Measurements from ENCODE around the gene PPM1G.

PPM1G gene

DNA sequence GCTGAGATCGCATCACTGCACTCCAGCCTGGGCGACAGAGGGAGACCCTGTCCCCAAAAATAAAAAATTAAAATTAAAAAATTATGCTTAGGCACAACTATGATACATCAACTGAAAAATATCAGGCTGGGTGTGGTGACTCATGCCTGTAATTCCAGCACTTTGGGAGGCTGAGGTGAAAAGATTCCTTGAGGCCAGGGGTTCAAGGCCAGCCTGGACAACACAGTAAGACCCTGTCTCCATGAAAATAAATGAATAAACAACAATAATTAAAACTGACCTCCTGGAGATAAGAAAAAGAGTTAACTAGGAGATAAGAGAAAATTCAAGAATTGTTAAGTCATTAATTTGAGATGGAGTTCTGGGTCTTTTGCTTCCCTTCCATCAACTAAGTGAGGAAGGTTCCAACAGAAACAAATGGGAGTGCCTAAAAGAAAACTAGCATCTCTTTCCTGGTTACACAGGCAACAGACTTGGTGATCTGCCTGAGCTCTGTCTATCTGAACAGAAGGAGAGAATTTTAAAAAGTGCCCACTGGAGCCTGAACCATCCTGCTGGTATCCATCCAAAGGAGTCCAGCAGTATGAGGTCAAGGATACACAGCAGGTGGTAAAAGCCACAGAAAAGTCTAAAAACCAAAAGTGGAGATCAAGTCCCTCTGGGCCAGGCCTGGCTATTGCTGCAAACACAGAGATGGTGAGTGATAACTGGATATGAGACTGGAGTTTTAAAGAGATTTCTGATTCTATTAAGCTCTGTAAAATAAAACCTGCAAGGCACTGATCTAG, 8.8 kb downstream of the PPM1G start:
- Mint-ChIP-seq H3K36me3 (ENCODE audit: insufficient read depth) (peaks cover 12% of the 10 kb centered on the region), H3K27me3 (no peaks in the 10 kb centered on the region), H3K27ac (ENCODE audit: low read depth) (peak overlapping the region; percentile 78), H3K4me3 (no peak overlapping the region), H3K4me1 (peaks cover 38% of the 10 kb centered on the region), H3K9me3 (no peaks in the 10 kb centered on the region)
- no peak for ATAC-seq (replicated peaks; ENCODE audit: extremely low read depth, poor library complexity, severe bottlenecking)
- DNase-seq (ENCODE audit: low spot score in 2 of 2), result no peak

- no peak for ATAC-seq (replicated peaks; ENCODE audit: extremely low read depth, poor library complexity, severe bottlenecking)
These were observed 10.4 kb downstream of the PPM1G start for GRCh38 chr2:27398962-27399361.

GRCh38 chr2:27393225-27393624, 16.2 kb downstream of the PPM1G start:
- Mint-ChIP-seq H3K36me3 (ENCODE audit: insufficient read depth) (peaks cover 18% of the 10 kb centered on the region), H3K27me3 (no peaks in the 10 kb centered on the region), H3K27ac (ENCODE audit: low read depth) (peak overlapping the region; percentile 53), H3K4me1 (peaks cover 32% of the 10 kb centered on the region), H3K9me3 (no peaks in the 10 kb centered on the region), H3K4me3 (no peak overlapping the region)
- DNase-seq (ENCODE audit: low spot score in 2 of 2) (no peak), ATAC-seq (replicated peaks; ENCODE audit: extremely low read depth, poor library complexity, severe bottlenecking) (no peak)

More at GRCh38 chr2:27398962-27399361, 10.4 kb downstream of the PPM1G start:
- peaks cover 38% of the 10 kb centered on the region for H3K4me1 Mint-ChIP-seq
- H3K27me3 Mint-ChIP-seq, result no peaks in the 10 kb centered on the region
- no peaks in the 10 kb centered on the region for H3K9me3 Mint-ChIP-seq
- no peak for DNase-seq (ENCODE audit: low spot score in 2 of 2)
- H3K4me3 Mint-ChIP-seq, result no peak overlapping the region
- H3K27ac Mint-ChIP-seq (ENCODE audit: low read depth), result peak overlapping the region; percentile 77
- H3K36me3 Mint-ChIP-seq (ENCODE audit: insufficient read depth), result peaks cover 7% of the 10 kb centered on the region

GRCh38 chr2:27390822-27391679, 18.3 kb downstream of the PPM1G start:
- H3K4me1 Mint-ChIP-seq, result peaks cover 26% of the 10 kb centered on the region
- DNase-seq (ENCODE audit: low spot score in 2 of 2), result peak in 1 of 2 donors; percentile 48
- H3K36me3 Mint-ChIP-seq (ENCODE audit: insufficient read depth), result peaks cover 23% of the 10 kb centered on the region
- H3K27me3 Mint-ChIP-seq, result no peaks in the 10 kb centered on the region
- H3K9me3 Mint-ChIP-seq, result no peaks in the 10 kb centered on the region
- peak overlapping the region; percentile 99 for H3K27ac Mint-ChIP-seq (ENCODE audit: low read depth)
- H3K4me3 Mint-ChIP-seq, result peak overlapping the region; percentile 77
- peak; percentile 80 for ATAC-seq (replicated peaks; ENCODE audit: extremely low read depth, poor library complexity, severe bottlenecking)

DNA sequence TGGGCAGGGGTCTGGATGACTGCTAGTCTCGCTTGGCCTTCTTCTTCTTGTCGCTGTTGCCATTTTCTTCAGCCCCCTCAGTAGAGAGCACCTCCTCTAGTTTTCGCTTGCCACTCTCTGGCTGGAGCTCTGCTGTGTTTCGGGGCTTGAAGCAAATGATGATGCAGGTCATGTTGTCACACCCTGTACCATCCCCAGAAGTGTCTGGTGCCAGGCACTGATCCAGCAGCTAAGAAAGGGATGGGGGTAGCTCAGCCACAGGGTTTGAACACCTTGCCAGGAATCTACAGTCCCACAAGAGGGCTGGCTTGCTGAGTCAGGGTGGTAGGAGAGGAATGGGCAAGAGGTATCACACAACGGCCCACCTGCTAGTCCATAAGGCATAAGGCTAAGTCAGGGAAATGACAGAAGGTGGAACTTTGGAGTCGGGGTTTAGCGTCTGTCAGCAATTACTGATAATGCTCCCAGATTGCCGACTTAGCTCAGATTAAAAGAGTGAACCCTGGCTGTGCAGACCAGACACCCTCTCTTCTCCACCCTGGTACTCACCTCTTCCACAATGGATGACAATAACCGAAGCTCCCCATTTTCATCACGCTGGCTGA, 27.7 kb downstream of the PPM1G start:
- Mint-ChIP-seq H3K36me3 (ENCODE audit: insufficient read depth) (peaks cover 34% of the 10 kb centered on the region), H3K9me3 (no peaks in the 10 kb centered on the region), H3K4me3 (peak overlapping the region; percentile 84), H3K27ac (ENCODE audit: low read depth) (peak overlapping the region; percentile 92), H3K4me1 (peaks cover 39% of the 10 kb centered on the region), H3K27me3 (no peaks in the 10 kb centered on the region)
- ATAC-seq (replicated peaks; ENCODE audit: extremely low read depth, poor library complexity, severe bottlenecking) (no peak), DNase-seq (ENCODE audit: low spot score in 2 of 2) (no peak)

GRCh38 chr2:27380626-27381545, 28.5 kb downstream of the PPM1G start, which contains the start of gene ZNF513:
TSS of gene ZNF513 (minus strand) at chr2:27380734. CDS start at chr2:27380526, 208 bp downstream.
- Mint-ChIP-seq H3K27me3 (no peaks in the 10 kb centered on the region), H3K36me3 (ENCODE audit: insufficient read depth) (peaks cover 41% of the 10 kb centered on the region), H3K4me1 (peaks cover 41% of the 10 kb centered on the region), H3K9me3 (no peaks in the 10 kb centered on the region), H3K27ac (ENCODE audit: low read depth) (peak within 1 kb of the TSS; percentile 92), H3K4me3 (peak within 1 kb of the TSS; percentile 84)
- ATAC-seq (replicated peaks; ENCODE audit: extremely low read depth, poor library complexity, severe bottlenecking) (peak; percentile 93), DNase-seq (ENCODE audit: low spot score in 2 of 2) (peak; percentile 61 to 74)

DNA sequence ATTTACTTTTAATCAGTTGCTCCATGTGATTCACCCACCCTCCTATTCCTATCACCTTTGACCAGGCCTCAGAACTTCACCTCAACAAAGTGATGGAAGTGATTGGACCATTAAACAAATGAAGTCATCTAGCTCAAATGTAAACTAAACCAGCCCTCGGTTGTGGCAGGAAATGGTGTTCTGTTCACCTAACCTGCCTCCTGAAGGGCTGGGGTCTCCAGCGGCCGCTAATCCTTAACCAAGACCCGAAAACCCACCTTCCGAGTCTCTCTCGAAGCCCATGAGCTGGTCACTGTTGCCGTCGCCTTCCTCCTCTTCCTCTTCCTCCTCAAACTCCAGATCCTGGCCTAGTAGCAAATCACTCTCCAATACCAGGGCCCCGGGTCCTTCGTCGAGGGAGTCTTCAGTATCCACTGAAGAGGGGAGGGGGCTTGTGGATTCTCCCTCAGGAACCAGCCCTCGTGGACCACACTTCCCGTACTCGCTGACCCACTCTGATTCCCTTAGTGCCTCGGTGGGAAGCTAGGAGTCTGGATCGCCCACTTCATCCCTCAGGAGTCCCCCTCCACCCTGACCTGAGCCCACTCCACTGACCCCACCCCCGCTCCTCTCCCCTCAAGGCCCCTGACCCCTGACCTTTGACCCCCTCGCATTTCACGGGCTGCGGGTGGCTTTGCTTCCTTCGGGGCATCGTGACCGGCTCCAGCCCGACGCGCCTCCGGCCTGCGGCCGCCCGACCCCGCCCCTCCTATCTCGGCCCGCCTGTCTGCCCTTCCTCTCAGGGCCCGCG, 29.4 kb downstream of the PPM1G start:
- Mint-ChIP-seq H3K9me3 (no peaks in the 10 kb centered on the region), H3K4me3 (peak overlapping the region; percentile 84), H3K27ac (ENCODE audit: low read depth) (peak overlapping the region; percentile 92), H3K27me3 (no peaks in the 10 kb centered on the region), H3K36me3 (ENCODE audit: insufficient read depth) (peaks cover 45% of the 10 kb centered on the region), H3K4me1 (peaks cover 38% of the 10 kb centered on the region)
- ATAC-seq (replicated peaks; ENCODE audit: extremely low read depth, poor library complexity, severe bottlenecking), result peak; percentile 25
- no peak for DNase-seq (ENCODE audit: low spot score in 2 of 2)

- peaks cover 39% of the 10 kb centered on the region for H3K4me1 Mint-ChIP-seq
- peaks cover 43% of the 10 kb centered on the region for H3K36me3 Mint-ChIP-seq (ENCODE audit: insufficient read depth)
- H3K9me3 Mint-ChIP-seq, result no peaks in the 10 kb centered on the region
- no peak for ATAC-seq (replicated peaks; ENCODE audit: extremely low read depth, poor library complexity, severe bottlenecking)
- H3K27me3 Mint-ChIP-seq, result no peaks in the 10 kb centered on the region
- H3K27ac Mint-ChIP-seq (ENCODE audit: low read depth), result peak overlapping the region; percentile 92
- no peak for DNase-seq (ENCODE audit: low spot score in 2 of 2)
- H3K4me3 Mint-ChIP-seq, result peak overlapping the region; percentile 84
These were observed 30.0 kb downstream of the PPM1G start for GRCh38 chr2:27379383-27379835.

DNA sequence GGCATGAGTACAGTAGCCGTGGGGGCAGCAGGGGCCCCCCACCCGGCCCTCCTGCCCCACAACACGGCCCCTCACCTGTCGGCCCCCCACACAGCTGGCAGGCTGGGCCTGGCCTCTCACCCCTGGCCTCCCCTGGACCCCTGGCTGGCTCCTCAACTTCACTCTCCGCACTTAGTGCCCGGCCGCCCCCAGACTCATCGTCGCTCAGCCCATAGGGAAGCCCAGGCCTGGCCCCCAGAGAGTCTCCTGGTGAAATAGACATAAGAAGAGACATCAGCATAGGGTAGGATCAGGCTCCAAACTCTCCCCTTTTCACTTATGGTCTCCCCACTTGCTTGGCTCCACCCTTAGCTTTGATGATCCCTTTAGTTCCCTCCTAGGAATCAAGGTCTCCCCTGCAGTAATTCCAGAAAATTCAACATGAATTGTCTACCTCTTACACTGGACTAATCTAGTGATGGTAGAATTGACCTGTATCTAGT, 30.5 kb downstream of the PPM1G start:
- ATAC-seq (replicated peaks; ENCODE audit: extremely low read depth, poor library complexity, severe bottlenecking), result no peak
- no peak for DNase-seq (ENCODE audit: low spot score in 2 of 2)
- Mint-ChIP-seq H3K4me1 (peaks cover 38% of the 10 kb centered on the region), H3K4me3 (peak overlapping the region; percentile 84), H3K27ac (ENCODE audit: low read depth) (peak overlapping the region; percentile 92), H3K27me3 (no peaks in the 10 kb centered on the region), H3K9me3 (no peaks in the 10 kb centered on the region), H3K36me3 (ENCODE audit: insufficient read depth) (peaks cover 48% of the 10 kb centered on the region)

- ATAC-seq (replicated peaks; ENCODE audit: extremely low read depth, poor library complexity, severe bottlenecking), result no peak
- H3K27me3 Mint-ChIP-seq, result no peaks in the 10 kb centered on the region
- H3K27ac Mint-ChIP-seq (ENCODE audit: low read depth), result no peak overlapping the region
- H3K4me3 Mint-ChIP-seq, result no peak overlapping the region
- H3K4me1 Mint-ChIP-seq, result peaks cover 36% of the 10 kb centered on the region
- DNase-seq (ENCODE audit: low spot score in 2 of 2), result no peak
- H3K36me3 Mint-ChIP-seq (ENCODE audit: insufficient read depth), result peaks cover 50% of the 10 kb centered on the region
- no peaks in the 10 kb centered on the region for H3K9me3 Mint-ChIP-seq
These were observed 31.1 kb downstream of the PPM1G start for GRCh38 chr2:27378096-27378808.

All from central memory CD8-positive, alpha-beta T cell (primary cell).